SH-SY5Y (cell line): ENCODE results near the gene FAIM2.

Experiments
- GATA2 ChIP-seq: IDR thresholded peaks from 2 replicates; pipeline ENCODE4 v1.6.1; 2011; ENCODE audit warnings: mild to moderate bottlenecking, low read depth, low read length
- GATA3 ChIP-seq: IDR thresholded peaks from 2 replicates; pipeline ENCODE4 v1.6.1; 2011; ENCODE audit warnings: low read depth, mild to moderate bottlenecking, low read length, moderate library complexity

DNA sequence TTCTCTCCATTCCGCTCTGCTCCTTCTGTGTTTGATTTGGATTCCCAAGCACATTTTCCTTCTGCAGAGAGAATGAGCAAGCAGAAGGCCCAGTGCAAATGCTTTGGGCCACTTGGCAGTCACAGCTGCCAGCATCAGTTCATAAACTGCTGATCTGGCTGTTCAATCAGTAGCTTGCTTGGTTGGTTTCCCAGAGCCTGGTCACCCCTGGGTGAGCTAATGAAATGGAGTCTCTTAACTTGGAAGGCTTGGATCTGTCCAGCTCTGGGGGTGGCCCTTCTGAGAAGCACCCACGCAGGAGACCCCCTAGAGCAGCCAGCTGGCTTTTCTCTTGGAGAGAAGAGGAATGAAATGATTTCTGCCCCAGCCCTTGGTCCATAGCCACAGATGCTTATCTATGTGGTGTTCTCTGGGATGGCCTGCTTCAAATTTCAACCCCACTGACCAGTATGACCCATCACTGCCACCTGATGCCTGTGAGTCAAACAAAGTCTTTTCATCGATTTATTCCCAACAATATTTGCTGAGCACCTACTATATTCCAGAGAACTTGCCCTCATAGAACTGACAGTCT, 30.3 kb downstream of the FAIM2 start:
- TF ChIP-seq GATA3 (peak; percentile 66), GATA2 (peak; percentile 89)
